ENCODE results near the gene DHDH.

DHDH gene

GRCh38 chr19:48967346-48968178 is 34.1 kb downstream of the DHDH start:
- DNase-seq = no peak

- no peak for DNase-seq
Measured at GRCh38 chr19:48968179-48968661, 34.7 kb downstream of the DHDH start.

GRCh38 chr19:48968813-48969218 is 35.3 kb downstream of the DHDH start:
- DNase-seq = no peak

- DNase-seq = no peak
Measured at GRCh38 chr19:48969276-48970138, 36.0 kb downstream of the DHDH start.

GRCh38 chr19:48970139-48970766 is 36.8 kb downstream of the DHDH start:
- no peak for DNase-seq

GRCh38 chr19:48970923-48971395 is 37.5 kb downstream of the DHDH start:
- DNase-seq = peak; percentile 84

GRCh38 chr19:48975947-48976847 is 42.7 kb downstream of the DHDH start:
- DNase-seq = no peak

- no peak for DNase-seq
Measured at GRCh38 chr19:48977061-48977460, 43.6 kb downstream of the DHDH start.

- DNase-seq = no peak
Measured at GRCh38 chr19:48982280-48982679, 48.8 kb downstream of the DHDH start.

- DNase-seq = no peak
Measured at GRCh38 chr19:48985711-48986110, 52.2 kb downstream of the DHDH start.

- no peak for DNase-seq
Measured at GRCh38 chr19:48986211-48986610, 52.7 kb downstream of the DHDH start.

GRCh38 chr19:48987323-48987722 is 53.8 kb downstream of the DHDH start:
- no peak for DNase-seq

GRCh38 chr19:48988286-48988685 is 54.8 kb downstream of the DHDH start:
- DNase-seq = no peak

- no peak for DNase-seq
Measured at GRCh38 chr19:48988860-48989259, 55.4 kb downstream of the DHDH start.

- DNase-seq = no peak
Measured at GRCh38 chr19:48989701-48990291, 56.3 kb downstream of the DHDH start.

GRCh38 chr19:48990400-48990799 is 56.9 kb downstream of the DHDH start:
- DNase-seq = no peak

GRCh38 chr19:48991011-48991609 is 57.6 kb downstream of the DHDH start:
- no peak for DNase-seq

GRCh38 chr19:48991873-48992580 is 58.5 kb downstream of the DHDH start:
- no peak for DNase-seq

- no peak for DNase-seq
Measured at GRCh38 chr19:48992581-48993174, 59.2 kb downstream of the DHDH start.

Data from COR-L47 (cell line).